COLO668 (cell line): ENCODE results near the gene APC2.
A peak's percentile ranks its signal among the peaks of the same experiment; 100 is the strongest.
"Not testable (repeated sequence)": the region's sequence is repeated elsewhere in the genome, so short reads cannot be mapped to it uniquely, and the experiment has no call there.

Source experiments
- DNase-seq: peaks from one replicate; lab custom pipeline; 2025; ENCODE audit not compliant: unreplicated experiment; lab: John Stamatoyannopoulos, UW

APC2 gene

DNA sequence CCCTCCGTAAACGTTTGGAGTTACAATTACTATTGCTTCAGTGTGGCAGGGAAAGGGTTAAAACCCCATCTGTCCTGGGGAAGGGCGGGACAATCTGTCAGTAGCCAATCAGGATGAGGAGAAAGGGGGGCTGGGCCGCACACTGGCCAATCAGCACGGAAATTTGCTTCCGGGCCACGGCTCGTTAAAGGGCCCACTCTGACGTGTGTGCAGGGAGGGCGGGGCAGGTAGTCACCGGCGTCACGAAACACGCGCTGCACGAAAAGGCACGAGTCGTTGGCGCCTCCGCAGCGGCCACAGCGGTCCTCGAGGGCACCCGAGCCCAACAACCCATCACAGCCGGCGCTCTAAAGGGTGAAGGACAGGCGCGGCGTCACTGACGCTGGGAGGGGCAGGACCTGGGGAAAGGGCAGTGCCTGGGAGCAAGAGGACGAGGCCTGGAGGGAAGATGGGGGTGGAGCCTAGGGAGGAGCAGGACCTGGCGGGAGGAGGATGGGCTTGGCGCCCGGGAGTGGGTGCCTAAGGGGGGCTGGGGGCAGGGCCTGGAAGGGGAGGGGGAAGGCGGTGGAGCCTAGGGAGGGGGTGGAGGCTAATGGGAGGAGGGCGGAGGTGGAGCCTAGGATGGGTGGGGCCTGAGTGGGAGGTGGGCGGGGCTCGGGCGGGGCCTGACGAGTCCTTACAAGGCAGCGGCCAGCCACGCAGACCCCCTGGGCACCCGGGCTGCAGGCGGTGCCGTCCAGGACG, 58.0 kb downstream of the APC2 start:
- DNase-seq, result peak; percentile 84

GRCh38 chr19:1508507-1508856, 58.6 kb downstream of the APC2 start:
- DNase-seq, result no peak

DNA sequence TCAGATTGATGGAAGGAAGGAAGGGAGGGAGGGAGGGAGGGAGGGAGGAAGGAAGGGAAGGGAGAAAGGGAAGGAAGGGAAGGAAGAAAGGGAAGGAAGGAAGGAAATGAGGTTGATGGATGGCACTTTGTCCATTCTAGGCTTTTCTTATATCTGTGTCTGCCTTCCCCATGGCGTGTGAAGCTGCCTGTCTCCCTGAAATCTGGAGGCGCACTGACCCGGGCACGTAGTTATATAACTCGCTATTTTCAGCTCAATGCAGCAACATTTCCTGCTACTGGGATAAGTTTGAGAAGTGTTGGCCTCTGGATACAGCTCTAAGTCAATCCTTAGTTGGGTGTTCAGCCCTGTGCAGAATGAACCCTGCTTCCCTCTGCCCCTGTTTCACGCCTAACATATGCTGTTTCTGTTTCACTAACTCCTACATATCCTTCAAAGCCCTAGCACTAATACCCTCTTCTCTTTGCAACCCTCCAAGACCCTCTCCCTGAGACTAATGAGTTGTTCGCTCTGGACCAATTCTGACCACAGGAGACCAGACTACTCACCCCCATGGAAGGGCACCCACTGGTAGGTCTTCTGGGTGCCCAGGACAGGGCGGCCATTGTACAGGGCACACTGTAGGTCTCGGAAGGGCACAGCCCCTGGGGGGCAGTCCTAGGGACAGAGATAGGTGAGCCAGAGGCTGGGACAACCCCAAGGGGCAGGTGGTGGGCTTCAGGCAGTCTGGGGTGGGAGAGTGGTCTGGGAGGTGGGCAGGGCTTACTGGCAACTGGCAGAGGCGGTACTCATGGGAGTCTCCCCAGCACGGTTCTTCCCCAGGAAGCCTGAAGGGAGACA, 59.9 kb downstream of the APC2 start:
- DNase-seq, result no peak

GRCh38 chr19:1510442-1510806, 60.5 kb downstream of the APC2 start:
- DNase-seq, result no peak

- DNase-seq, result no peak
Observed at GRCh38 chr19:1510807-1511206, 60.9 kb downstream of the APC2 start.

GRCh38 chr19:1511318-1512317, 61.7 kb downstream of the APC2 start:
- no peak for DNase-seq

DNA sequence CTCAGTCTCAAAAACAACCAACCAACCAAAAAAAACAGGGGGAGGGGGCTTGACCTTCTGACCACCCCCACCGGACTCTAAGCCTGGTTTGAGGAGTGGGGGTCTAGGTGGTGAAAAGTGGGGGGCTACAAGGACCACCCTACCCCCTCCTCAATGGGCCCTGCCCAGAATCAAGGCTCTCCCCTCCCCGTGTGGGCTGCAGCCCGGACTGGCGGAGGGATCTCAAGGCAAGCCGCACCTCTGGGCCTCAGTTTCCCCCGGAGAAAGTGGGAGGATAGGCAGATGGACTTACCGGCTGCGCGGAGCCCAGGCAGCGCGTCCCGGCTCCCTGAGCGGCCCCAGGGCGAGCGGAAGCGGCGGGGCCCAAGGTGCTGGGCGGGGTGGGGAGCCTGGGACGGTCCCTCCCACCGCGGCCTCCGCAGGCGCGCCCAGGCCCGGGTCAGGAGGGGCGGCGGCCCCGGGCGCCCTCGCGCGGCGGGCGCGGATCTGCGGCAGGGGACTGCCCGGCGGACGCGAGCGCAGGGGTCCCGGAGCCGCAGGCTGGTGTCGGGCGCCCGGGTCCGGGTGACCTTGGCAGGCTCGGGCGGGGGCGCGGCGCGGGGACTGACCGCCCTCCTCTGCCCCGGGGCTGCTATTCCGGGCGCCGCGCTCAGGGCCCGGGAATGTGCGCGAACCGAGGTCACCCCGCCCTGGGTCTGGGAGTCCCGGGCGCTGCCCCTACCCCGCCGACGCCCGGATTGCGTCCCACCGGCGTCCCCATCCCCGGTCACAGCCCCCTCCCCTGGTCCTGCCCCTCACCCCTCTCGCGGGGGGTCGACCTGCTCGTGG, 63.0 kb downstream of the APC2 start, which contains the start of gene ADAMTSL5:
ADAMTSL5 (minus strand) TSS at position 349 of the 828 bp plus-strand sequence. CDS start 2,076 bp downstream, outside the sequence.
- peak; percentile 29 for DNase-seq

DNA sequence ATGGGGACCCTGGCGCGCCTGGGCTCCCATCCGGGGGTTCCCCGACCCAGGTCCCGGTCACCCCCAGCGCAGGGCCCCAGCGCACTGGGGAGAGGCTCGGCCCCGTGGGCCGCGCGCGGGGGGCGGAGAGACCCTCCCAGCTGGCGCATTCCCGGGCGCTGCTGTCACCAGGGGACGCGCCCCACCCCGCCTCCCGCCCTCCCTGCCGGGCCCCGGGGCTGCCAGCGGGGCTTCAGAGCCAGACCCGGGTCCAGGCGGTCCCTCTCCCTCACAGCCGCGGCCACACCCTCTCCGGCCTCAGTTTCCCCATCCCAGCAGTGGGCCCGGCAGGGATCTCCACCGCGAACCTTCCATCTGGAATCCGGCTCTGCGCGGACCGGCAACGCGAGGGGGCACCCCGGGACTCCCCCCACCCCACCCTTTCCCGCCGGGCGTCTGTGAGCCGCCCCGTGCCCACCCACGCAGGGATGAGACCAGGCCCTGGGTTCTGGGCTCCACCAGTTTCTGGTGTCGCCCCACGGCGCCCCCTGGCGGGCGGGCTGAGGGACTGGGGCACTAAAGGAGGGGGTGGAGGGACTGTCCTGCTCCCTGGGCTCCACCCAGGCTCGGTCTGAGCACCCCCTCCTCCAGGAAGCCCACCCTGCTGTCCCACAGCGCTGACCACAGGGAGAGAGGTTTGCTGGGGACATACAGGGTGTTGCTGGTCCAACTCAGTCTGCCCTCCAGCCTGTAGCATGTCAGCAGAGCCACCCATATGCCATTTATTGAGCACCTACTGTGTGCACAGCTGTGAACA, 63.8 kb downstream of the APC2 start:
- peak; percentile 54 for DNase-seq

DNA sequence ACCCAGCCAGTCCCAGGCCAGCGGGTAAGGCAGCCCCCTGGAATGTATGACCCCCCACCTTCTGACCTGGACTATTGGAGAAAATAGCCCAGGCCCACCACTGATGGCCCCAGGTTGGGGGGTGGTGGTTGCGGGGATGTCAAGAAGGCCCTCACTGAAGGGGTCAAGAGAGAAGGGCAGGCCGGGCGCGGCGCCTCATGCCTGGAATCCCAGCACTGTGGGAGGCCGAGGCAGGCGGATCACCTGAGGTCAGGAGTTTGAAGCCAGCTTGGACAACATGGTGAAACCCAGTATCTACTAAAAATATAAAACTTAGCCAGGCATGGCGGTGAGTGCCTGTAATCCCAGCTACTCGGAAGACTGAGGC, 64.4 kb downstream of the APC2 start:
- no peak for DNase-seq

- DNase-seq, result no peak
Observed at GRCh38 chr19:1514986-1515721, 65.2 kb downstream of the APC2 start.

GRCh38 chr19:1516395-1516753, 66.5 kb downstream of the APC2 start:
- no peak for DNase-seq

DNA sequence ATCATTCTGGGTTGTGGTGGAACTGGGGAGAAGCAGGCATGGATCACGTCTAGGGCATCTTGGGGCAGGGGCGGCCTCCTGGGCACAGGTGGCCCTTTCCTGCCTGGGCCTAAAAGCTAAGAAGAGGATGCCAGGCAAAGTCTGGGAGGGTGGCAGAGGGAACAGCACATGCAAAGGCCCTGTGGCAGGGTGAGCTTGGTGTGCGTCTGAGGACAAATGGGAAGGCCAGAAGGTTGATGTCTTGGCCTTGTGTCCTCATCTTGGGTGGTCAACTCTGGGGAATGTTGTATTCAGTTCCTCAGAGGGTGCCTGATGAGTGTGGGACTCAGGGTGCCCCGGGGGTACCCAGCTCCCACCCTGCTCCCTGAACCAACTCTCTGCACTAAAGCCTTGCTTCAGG, 68.5 kb downstream of the APC2 start:
- no peak for DNase-seq

DNA sequence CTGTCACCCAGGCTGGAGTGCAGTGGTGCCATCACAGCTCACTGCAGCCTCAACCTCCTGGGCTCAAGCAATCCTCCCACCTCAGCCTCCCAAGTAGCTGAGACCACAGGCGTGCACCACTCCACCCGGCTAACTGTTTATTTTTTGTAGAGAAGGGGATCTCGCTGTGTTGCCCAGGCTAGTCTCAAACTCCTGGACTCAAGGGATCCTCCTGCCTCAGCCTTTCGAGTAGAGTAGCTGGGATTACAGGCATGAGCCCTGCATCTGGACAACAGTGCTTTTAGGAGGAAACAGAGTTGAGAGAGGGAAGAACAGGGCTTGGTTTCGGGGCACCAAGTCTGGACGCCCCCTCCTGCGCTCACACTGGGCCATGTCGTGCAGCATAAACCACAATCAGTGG, 69.9 kb downstream of the APC2 start:
- not testable (repeated sequence) for DNase-seq

GRCh38 chr19:1520203-1520780, 70.4 kb downstream of the APC2 start:
- DNase-seq, result no peak

GRCh38 chr19:1521636-1522035, 71.7 kb downstream of the APC2 start:
- DNase-seq, result no peak

- no peak for DNase-seq
Observed at GRCh38 chr19:1522061-1522460, 72.1 kb downstream of the APC2 start.

DNA sequence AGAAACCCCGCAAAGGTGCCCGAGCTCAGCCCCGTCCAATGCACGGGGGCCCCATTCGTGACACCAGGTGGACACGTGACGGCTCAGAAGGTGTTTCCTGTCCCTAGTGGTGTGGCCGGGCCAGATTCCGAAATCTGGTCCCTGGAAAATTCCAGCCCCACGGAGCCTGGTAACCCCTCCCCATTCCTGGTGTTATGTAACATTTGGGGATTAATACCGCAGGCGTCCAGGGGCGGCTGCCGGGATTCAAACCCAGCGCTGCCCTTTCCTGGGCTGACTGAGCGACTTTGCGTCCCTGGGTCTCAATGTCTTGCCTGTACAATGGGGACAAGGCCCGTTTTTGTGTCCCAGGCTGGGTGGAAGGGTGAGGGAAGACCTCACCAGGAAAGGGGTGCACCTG, 72.9 kb downstream of the APC2 start:
- no peak for DNase-seq
